GM12878 (cell line): Measurements from ENCODE around the gene RBM4B. TPM values are rescaled to one million over a fixed set of nuclear protein-coding genes. Genes with fewer than 3 reads are reported as not detected.
A peak's percentile ranks its signal among the peaks of the same experiment; 100 is the strongest.

Experiments
- BCL11A ChIP-seq: IDR thresholded peaks from 2 replicates; pipeline ENCODE4 v1.6.1; 2011; ENCODE audit warnings: low read depth, low read length
- CTCF ChIP-seq, 3 experiments: IDR thresholded peaks in 2 of 3; conservative IDR thresholded peaks in 1 of 3; 2 replicates each; pipeline ENCODE4 v1.5.1; 2011; ENCODE audit warnings: low read depth in 3 of 3, low read length in 3 of 3, mild to moderate bottlenecking in 3 of 3, control low read depth in 2 of 3, moderate library complexity in 2 of 3, inconsistent platforms in 1 of 3, mixed read lengths in 1 of 3; ENCODE audit not compliant: control insufficient read depth in 2 of 3, insufficient read depth in 1 of 3; ENCODE audit errors: extremely low read depth in 1 of 3
- MEF2B ChIP-seq: fragments of 450-650 bp; IDR thresholded peaks from 2 replicates; pipeline ENCODE4 v1.6.1; 2018; ENCODE audit warnings: mild to moderate bottlenecking, moderate library complexity; ENCODE audit not compliant: partially characterized antibody, poor library complexity, severe bottlenecking
- NFYB ChIP-seq: IDR thresholded peaks from 2 replicates; pipeline ENCODE4 v1.6.1; 2011; ENCODE audit warnings: low read depth, mild to moderate bottlenecking, low read length, improper control_type of control experiment, moderate library complexity; ENCODE audit not compliant: insufficient read depth
- NR2F1 ChIP-seq: fragments of 450-650 bp; conservative IDR thresholded peaks from 2 replicates; pipeline ENCODE4 v1.6.1; 2017; ENCODE audit warnings: mild to moderate bottlenecking
- NRF1 ChIP-seq: conservative IDR thresholded peaks from 2 replicates; pipeline ENCODE4 v1.6.1; 2011; ENCODE audit warnings: mild to moderate bottlenecking, low read depth, low read length, improper control_type of control experiment
- POLR2A ChIP-seq: IDR thresholded peaks from 2 replicates; pipeline ENCODE4 v1.6.1; 2011; ENCODE audit warnings: low read depth, mild to moderate bottlenecking, low read length
- POLR2AphosphoS2 ChIP-seq: IDR thresholded peaks from 2 replicates; pipeline ENCODE4 v1.6.1; 2011; ENCODE audit warnings: low read depth, mild to moderate bottlenecking, low read length, improper control_type of control experiment, moderate library complexity
- RAD51 ChIP-seq: fragments of 450-650 bp; IDR thresholded peaks from 2 replicates; pipeline ENCODE4 v1.6.1; 2016; ENCODE audit warnings: moderate library complexity, mild to moderate bottlenecking, inconsistent platforms
- polyA plus RNA-seq, 11 experiments: library from polyadenylated mRNA; depleted of rRNA in 4 of 11; unstranded in 6 of 11; stranded (reverse) in 5 of 11; fragments of >200 nt; fragmentation: Nextera tagmentation in 4 of 11; fragmentation: Illumina TruSeq in 1 of 11; extraction: Ambion mirVana in 4 of 11; extraction: Trizol in 1 of 11; gene quantifications; 1 replicate in 1 of 11; 2 replicates in 10 of 11; pipeline versions ENCODE4 v1.2.1 to v1.2.3, GENCODE V29; 2011 to 2016; ENCODE audit warnings: inconsistent platforms in 2 of 11, missing spikeins in 2 of 11, low read depth in 1 of 11
- total RNA-seq, 4 experiments: library from RNA; depleted of rRNA in 3 of 4; stranded (reverse); fragments of >200 nt in 3 of 4; fragmentation: Illumina TruSeq in 1 of 4; extraction: Trizol in 1 of 4; gene quantifications; 2 replicates each; pipeline versions ENCODE4 v1.2.1 to v1.2.3, GENCODE V29; 2013 to 2021
- TF ChIP-seq, protein P1 (sequence below): fragments of 450-650 bp; IDR thresholded peaks from 2 replicates; pipeline ENCODE4 v1.6.1; 2017; ENCODE audit warnings: mild to moderate bottlenecking, moderate library complexity

Gene RBM4B
- total and polyA plus RNA-seq, 10 of the 15 experiments (the other 5 are each of a cell fraction or from before 2014, with no cell fraction given) = 16.1 to 37.0 (median 21.6) TPM

DNA sequence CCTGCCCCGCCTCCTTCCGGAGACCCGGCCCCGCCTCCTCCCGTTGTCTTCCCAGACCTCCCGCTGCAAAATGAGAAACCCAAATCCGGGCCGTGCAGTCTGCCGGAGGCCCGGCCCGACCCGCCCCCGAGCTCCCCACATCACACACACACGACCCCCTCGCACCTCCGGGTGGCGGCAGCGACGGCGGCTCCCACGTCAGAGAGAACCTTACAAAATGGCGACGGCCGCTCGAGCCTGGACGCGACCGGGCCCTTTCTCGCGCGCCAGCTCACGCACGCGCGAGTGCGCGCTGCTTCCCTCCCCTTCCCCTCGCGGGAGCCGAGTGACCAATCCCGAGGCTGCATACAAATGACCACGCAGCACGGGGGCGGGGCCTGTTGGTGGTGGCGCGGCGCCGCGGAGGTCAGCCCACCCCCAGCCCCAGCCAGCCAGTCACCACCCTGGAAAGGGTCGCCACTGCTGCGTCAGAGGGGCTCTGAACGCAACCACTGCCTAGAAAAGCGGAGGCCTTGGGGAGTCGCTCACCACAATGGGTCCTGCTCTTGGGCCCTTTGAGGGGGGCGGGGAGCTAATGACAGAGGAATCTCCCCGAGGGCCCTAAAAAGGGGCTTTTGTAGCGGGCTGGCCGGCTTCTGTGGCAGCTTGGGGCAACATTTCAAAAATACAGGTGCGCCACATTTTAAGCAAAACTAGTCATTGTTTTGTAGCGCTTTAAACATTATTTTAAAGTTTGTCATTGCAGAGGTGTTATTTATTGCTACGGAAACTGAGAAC lies at the start of gene RBM4B (continued):
- TF ChIP-seq, protein P1, sequence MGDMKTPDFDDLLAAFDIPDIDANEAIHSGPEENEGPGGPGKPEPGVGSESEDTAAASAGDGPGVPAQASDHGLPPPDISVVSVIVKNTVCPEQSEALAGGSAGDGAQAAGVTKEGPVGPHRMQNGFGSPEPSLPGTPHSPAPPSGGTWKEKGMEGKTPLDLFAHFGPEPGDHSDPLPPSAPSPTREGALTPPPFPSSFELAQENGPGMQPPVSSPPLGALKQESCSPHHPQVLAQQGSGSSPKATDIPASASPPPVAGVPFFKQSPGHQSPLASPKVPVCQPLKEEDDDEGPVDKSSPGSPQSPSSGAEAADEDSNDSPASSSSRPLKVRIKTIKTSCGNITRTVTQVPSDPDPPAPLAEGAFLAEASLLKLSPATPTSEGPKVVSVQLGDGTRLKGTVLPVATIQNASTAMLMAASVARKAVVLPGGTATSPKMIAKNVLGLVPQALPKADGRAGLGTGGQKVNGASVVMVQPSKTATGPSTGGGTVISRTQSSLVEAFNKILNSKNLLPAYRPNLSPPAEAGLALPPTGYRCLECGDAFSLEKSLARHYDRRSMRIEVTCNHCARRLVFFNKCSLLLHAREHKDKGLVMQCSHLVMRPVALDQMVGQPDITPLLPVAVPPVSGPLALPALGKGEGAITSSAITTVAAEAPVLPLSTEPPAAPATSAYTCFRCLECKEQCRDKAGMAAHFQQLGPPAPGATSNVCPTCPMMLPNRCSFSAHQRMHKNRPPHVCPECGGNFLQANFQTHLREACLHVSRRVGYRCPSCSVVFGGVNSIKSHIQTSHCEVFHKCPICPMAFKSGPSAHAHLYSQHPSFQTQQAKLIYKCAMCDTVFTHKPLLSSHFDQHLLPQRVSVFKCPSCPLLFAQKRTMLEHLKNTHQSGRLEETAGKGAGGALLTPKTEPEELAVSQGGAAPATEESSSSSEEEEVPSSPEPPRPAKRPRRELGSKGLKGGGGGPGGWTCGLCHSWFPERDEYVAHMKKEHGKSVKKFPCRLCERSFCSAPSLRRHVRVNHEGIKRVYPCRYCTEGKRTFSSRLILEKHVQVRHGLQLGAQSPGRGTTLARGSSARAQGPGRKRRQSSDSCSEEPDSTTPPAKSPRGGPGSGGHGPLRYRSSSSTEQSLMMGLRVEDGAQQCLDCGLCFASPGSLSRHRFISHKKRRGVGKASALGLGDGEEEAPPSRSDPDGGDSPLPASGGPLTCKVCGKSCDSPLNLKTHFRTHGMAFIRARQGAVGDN = peak; percentile 46; the same call in 1 of the 2 replicates
- TF ChIP-seq POLR2AphosphoS2 (peak; percentile 96), NR2F1 (peak; percentile 74; the same call in 1 of the 2 replicates), NRF1 (peak; percentile 75), MEF2B (peak; percentile 58), CTCF (IDR thresholded peaks at IDR 0.05 in 2 of 3, conservative IDR thresholded peaks at IDR 0.05 in 1 of 3; ENCODE audit: control insufficient read depth in 2 of 3, extremely low read depth in 1 of 3, insufficient read depth in 1 of 3, low read depth in 3 of 3, low read length in 3 of 3) (no peak), NFYB (no peak), RAD51 (no peak; the same call in 1 of the 2 replicates), BCL11A (no peak), POLR2A (peak; percentile 92)
